Large intestine (tissue), 3 donors: ENCODE measurements around the gene ESYT1. TPM values are rescaled to one million over a fixed set of nuclear protein-coding genes. Genes with fewer than 3 reads are reported as not detected.
A peak's percentile ranks its signal among the peaks of the same experiment; 100 is the strongest.
"Not testable (repeated sequence)": the region's sequence is repeated elsewhere in the genome, so short reads cannot be mapped to it uniquely, and the experiment has no call there.

Experiments
- DNase-seq, 2 donors: peaks; one replicate each; pipeline versions ENCODE4 v3.0.0 to v3.0.0-alpha.2; 2013
- H3K27ac ChIP-seq: one replicate; pipeline ENCODE4 v1.5.1; 2013; ENCODE audit warnings: low read length
- H3K27me3 ChIP-seq: 2 replicates; pipeline ENCODE4 v1.6.1; 2013; ENCODE audit warnings: low read length; ENCODE audit not compliant: control insufficient read depth, insufficient read depth
- H3K36me3 ChIP-seq: 2 replicates; pipeline ENCODE4 v1.6.1; 2013; ENCODE audit warnings: low read length; ENCODE audit not compliant: control insufficient read depth, insufficient read depth
- H3K4me1 ChIP-seq: one replicate; pipeline ENCODE4 v1.6.1; 2013; ENCODE audit warnings: low read length; ENCODE audit not compliant: control insufficient read depth, insufficient read depth
- H3K4me3 ChIP-seq: one replicate; pipeline ENCODE4 v1.5.1; 2013; ENCODE audit warnings: low read length
- H3K9me3 ChIP-seq: one replicate; pipeline ENCODE4 v1.6.1; 2013; ENCODE audit warnings: mild to moderate bottlenecking, low read depth, low read length, moderate library complexity; ENCODE audit not compliant: control insufficient read depth
- WGBS: methylation state at CpG from one replicate; pipeline ENCODE4 v1.1.5; 2013; ENCODE audit warnings: low lambda C conversion rate; ENCODE audit not compliant: insufficient coverage; 5-methylcytosine and 5-hydroxymethylcytosine counted together
- polyA plus RNA-seq: library from polyadenylated mRNA; unstranded; fragments of 120-200 nt; gene quantifications from one replicate; pipeline ENCODE4 v1.2.1, GENCODE V29; 2013

ESYT1 gene
- polyA plus RNA-seq, 1 donor, result 42.7 TPM

- peak in 1 of 2 donors; percentile 57 for DNase-seq
- WGBS, result 86% methylated on average over 3 of the region's 11 CpGs
- peaks cover 13% of the 10 kb centered on the region for H3K36me3 ChIP-seq
- no peak overlapping the region for H3K4me3 ChIP-seq
- H3K9me3 ChIP-seq, result no peaks in the 10 kb centered on the region
- H3K4me1 ChIP-seq, result peaks cover 32% of the 10 kb centered on the region
- H3K27me3 ChIP-seq, result no peaks in the 10 kb centered on the region
- H3K27ac ChIP-seq, result peak overlapping the region; percentile 10
These were observed 27.3 kb downstream of the ESYT1 start for GRCh38 chr12:56155256-56155845.

GRCh38 chr12:56156464-56157200 is 28.6 kb downstream of the ESYT1 start:
- Histone ChIP-seq H3K27ac (peak overlapping the region; percentile 95), H3K36me3 (peaks cover 25% of the 10 kb centered on the region), H3K4me3 (peak overlapping the region; percentile 51), H3K4me1 (peaks cover 35% of the 10 kb centered on the region)
- H3K27me3 ChIP-seq, H3K9me3 ChIP-seq, DNase-seq: not testable (repeated sequence)
- 89% methylated on average over 3 of the region's 21 CpGs for WGBS

GRCh38 chr12:56157201-56158028 is 29.3 kb downstream of the ESYT1 start:
- Histone ChIP-seq H3K27me3 (no peaks in the 10 kb centered on the region), H3K4me3 (peak overlapping the region; percentile 51), H3K27ac (peak overlapping the region; percentile 95), H3K9me3 (no peaks in the 10 kb centered on the region), H3K4me1 (peaks cover 35% of the 10 kb centered on the region), H3K36me3 (peaks cover 33% of the 10 kb centered on the region)
- peak; percentile 67 to 83 for DNase-seq
- WGBS, result 0% methylated on average over 2 of the region's 45 CpGs

- 0% methylated on average over 3 of the region's 30 CpGs for WGBS
- no peaks in the 10 kb centered on the region for H3K27me3 ChIP-seq
- peak within 1 kb of the TSS; percentile 95 for H3K27ac ChIP-seq
- peaks cover 30% of the 10 kb centered on the region for H3K4me1 ChIP-seq
- peak; percentile 98 to 99 for DNase-seq
- no peaks in the 10 kb centered on the region for H3K9me3 ChIP-seq
- H3K4me3 ChIP-seq, result peak within 1 kb of the TSS; percentile 88
- peaks cover 41% of the 10 kb centered on the region for H3K36me3 ChIP-seq
These were observed 30.2 kb downstream of the ESYT1 start, which contains the start of gene MYL6 for GRCh38 chr12:56158029-56158925. TSS of gene MYL6 (plus strand) at chr12:56158359. CDS start at chr12:56158402, 43 bp downstream.

GRCh38 chr12:56158926-56159461 is 30.9 kb downstream of the ESYT1 start:
- Histone ChIP-seq H3K4me3 (peak overlapping the region; percentile 88), H3K4me1 (peaks cover 27% of the 10 kb centered on the region), H3K27ac (peak overlapping the region; percentile 95), H3K36me3 (peaks cover 48% of the 10 kb centered on the region), H3K9me3 (no peaks in the 10 kb centered on the region), H3K27me3 (no peaks in the 10 kb centered on the region)
- WGBS, result no CpG with 5 or more reads among the region's 6 CpGs
- peak; percentile 80 to 86 for DNase-seq

GRCh38 chr12:56159482-56160192 is 31.6 kb downstream of the ESYT1 start:
- H3K36me3 ChIP-seq, result peaks cover 55% of the 10 kb centered on the region
- no peaks in the 10 kb centered on the region for H3K9me3 ChIP-seq
- no peaks in the 10 kb centered on the region for H3K27me3 ChIP-seq
- H3K4me3 ChIP-seq, result peak overlapping the region; percentile 88
- peaks cover 27% of the 10 kb centered on the region for H3K4me1 ChIP-seq
- no CpG with 5 or more reads among the region's 8 CpGs for WGBS
- peak in 1 of 2 donors; percentile 32 for DNase-seq
- H3K27ac ChIP-seq, result peak overlapping the region; percentile 95

GRCh38 chr12:56160193-56160763 is 32.2 kb downstream of the ESYT1 start:
- H3K27me3 ChIP-seq, result no peaks in the 10 kb centered on the region
- no CpG with 5 or more reads among the region's 7 CpGs for WGBS
- DNase-seq, result peak in 1 of 2 donors; percentile 52
- H3K27ac ChIP-seq, result peak overlapping the region; percentile 95
- H3K9me3 ChIP-seq, result no peaks in the 10 kb centered on the region
- H3K4me1 ChIP-seq, result peaks cover 22% of the 10 kb centered on the region
- peaks cover 61% of the 10 kb centered on the region for H3K36me3 ChIP-seq
- peak overlapping the region; percentile 88 for H3K4me3 ChIP-seq

GRCh38 chr12:56160894-56161689 is 33.0 kb downstream of the ESYT1 start:
- no peaks in the 10 kb centered on the region for H3K27me3 ChIP-seq
- 80% methylated on average over 1 of the region's 11 CpGs for WGBS
- H3K36me3 ChIP-seq, result peaks cover 64% of the 10 kb centered on the region
- peak overlapping the region; percentile 95 for H3K27ac ChIP-seq
- no peak for DNase-seq
- peak overlapping the region; percentile 88 for H3K4me3 ChIP-seq
- H3K9me3 ChIP-seq, result no peaks in the 10 kb centered on the region
- H3K4me1 ChIP-seq, result peaks cover 18% of the 10 kb centered on the region
